GM23338 (cell line): ENCODE data around the gene KRT2. TPM values are rescaled to one million over a fixed set of nuclear protein-coding genes. Genes with fewer than 3 reads are reported as not detected.

Source experiments
- ATAC-seq: fragments of 200-7000 bp; cut with Tn5 transposase; 3 replicates; pipeline ENCODE4 v1.9.1; 2020
- DNase-seq: peaks from one replicate; pipeline ENCODE4 v3.0.0-alpha.2; 2015; ENCODE audit warnings: low spot score
- H2AFZ ChIP-seq: fragments of 200-600 bp; sonication (generic); 2 replicates; pipeline ENCODE4 v1.8.0; 2016; ENCODE audit warnings: antibody characterized with exemption, mild to moderate bottlenecking, moderate library complexity
- H3F3A ChIP-seq: fragments of 200-600 bp; sonication (generic); replicated peaks from 2 replicates; pipeline ENCODE4 v1.8.0; 2017; ENCODE audit warnings: antibody characterized with exemption, mixed run types, low read depth
- H3K27ac ChIP-seq: fragments of 200-600 bp; sonication (generic); 2 replicates; pipeline ENCODE4 v1.6.1; 2016; ENCODE audit warnings: low read depth
- H3K27me3 ChIP-seq: fragments of 200-600 bp; sonication (generic); 2 replicates; pipeline ENCODE4 v1.8.0; 2016; ENCODE audit warnings: mild to moderate bottlenecking, mixed run types, moderate library complexity; ENCODE audit not compliant: insufficient read depth
- H3K36me3 ChIP-seq: fragments of 200-600 bp; sonication (generic); 2 replicates; pipeline ENCODE4 v1.8.0; 2016; ENCODE audit warnings: mild to moderate bottlenecking; ENCODE audit not compliant: insufficient read depth
- H3K4me1 ChIP-seq: fragments of 200-600 bp; sonication (generic); 2 replicates; pipeline ENCODE4 v1.8.0; 2016; ENCODE audit warnings: mild to moderate bottlenecking, moderate library complexity; ENCODE audit not compliant: insufficient read depth
- H3K4me2 ChIP-seq: fragments of 200-600 bp; sonication (generic); 2 replicates; pipeline ENCODE4 v1.7.1; 2017; ENCODE audit warnings: mixed run types
- H3K4me3 ChIP-seq: fragments of 200-600 bp; sonication (generic); 2 replicates; pipeline ENCODE4 v1.6.1; 2016; ENCODE audit warnings: mixed run types
- H3K79me2 ChIP-seq: fragments of 200-600 bp; sonication (generic); replicated peaks from 2 replicates; pipeline ENCODE4 v1.8.0; 2017; ENCODE audit warnings: mild to moderate bottlenecking; ENCODE audit not compliant: insufficient read depth
- H3K9me2 ChIP-seq: fragments of 200-600 bp; sonication (generic); 2 replicates; pipeline ENCODE4 v1.8.0; 2017; ENCODE audit not compliant: insufficient read depth
- H4K20me1 ChIP-seq: fragments of 200-600 bp; sonication (generic); replicated peaks from 2 replicates; pipeline ENCODE4 v1.8.0; 2017; ENCODE audit warnings: mild to moderate bottlenecking; ENCODE audit not compliant: insufficient read depth
- H3K27ac Mint-ChIP-seq: 2 replicates; pipeline ENCODE4 v1.8.0; 2020; ENCODE audit warnings: inconsistent platforms, mild to moderate bottlenecking, moderate library complexity, mixed read lengths
- H3K27me3 Mint-ChIP-seq: 3 replicates; pipeline ENCODE4 v1.8.0; 2022; ENCODE audit warnings: low read depth, mild to moderate bottlenecking, moderate library complexity, mixed read lengths, inconsistent platforms; ENCODE audit not compliant: insufficient read depth, poor library complexity
- H3K36me3 Mint-ChIP-seq: 3 replicates; pipeline ENCODE4 v1.8.0; 2021; ENCODE audit warnings: low read depth, mild to moderate bottlenecking, inconsistent platforms, moderate library complexity, mixed read lengths
- H3K4me1 Mint-ChIP-seq: 3 replicates; pipeline ENCODE4 v1.8.0; 2020; ENCODE audit warnings: mild to moderate bottlenecking, inconsistent platforms, mixed read lengths
- H3K4me3 Mint-ChIP-seq: 3 replicates; pipeline ENCODE4 v1.8.0; 2021; ENCODE audit warnings: moderate library complexity, mild to moderate bottlenecking, inconsistent platforms, mixed read lengths
- H3K9me3 Mint-ChIP-seq: 3 replicates; pipeline ENCODE4 v1.8.0; 2020; ENCODE audit warnings: moderate library complexity, mild to moderate bottlenecking, inconsistent platforms, mixed read lengths
- CREB1 ChIP-seq: fragments of 250-450 bp; sonication (Bioruptor Pico); IDR thresholded peaks from 2 replicates; pipeline ENCODE4 v1.5.0; 2020; ENCODE audit warnings: low read depth, mild to moderate bottlenecking, moderate library complexity
- CTCF ChIP-seq, 2 experiments: fragments of 200-600 bp in 1 of 2; sonication (generic) in 1 of 2; conservative IDR thresholded peaks; 2 replicates each; pipeline versions ENCODE4 v1.5.1 to v1.6.1; 2016 to 2017; ENCODE audit warnings: antibody characterized with exemption in 2 of 2, low read depth in 2 of 2, mild to moderate bottlenecking in 2 of 2, moderate library complexity in 1 of 2
- ETS1 ChIP-seq: IDR thresholded peaks from 2 replicates; pipeline ENCODE4 v1.6.1; 2016; ENCODE audit warnings: antibody characterized with exemption
- JUNB ChIP-seq: IDR thresholded peaks from one replicate; pipeline ENCODE4 v1.6.1; 2016; ENCODE audit warnings: antibody characterized with exemption; ENCODE audit not compliant: unreplicated experiment
- NANOG ChIP-seq: IDR thresholded peaks from 2 replicates; pipeline ENCODE4 v1.6.1; 2016; ENCODE audit warnings: antibody characterized with exemption, borderline replicate concordance
- POLR2AphosphoS5 ChIP-seq: IDR thresholded peaks from 2 replicates; pipeline ENCODE4 v1.6.1; 2016; ENCODE audit warnings: antibody characterized with exemption, low read depth
- REST ChIP-seq: IDR thresholded peaks from one replicate; pipeline ENCODE4 v1.6.1; 2018; ENCODE audit warnings: antibody characterized with exemption; ENCODE audit not compliant: unreplicated experiment
- STAT1 ChIP-seq: IDR thresholded peaks from one replicate; pipeline ENCODE4 v1.6.1; 2016; ENCODE audit warnings: antibody characterized with exemption; ENCODE audit not compliant: unreplicated experiment
- ZNF114 ChIP-seq: fragments of 250-450 bp; sonication (Bioruptor Pico); IDR thresholded peaks from 2 replicates; pipeline ENCODE4 v1.5.0; 2020; ENCODE audit warnings: mild to moderate bottlenecking, moderate library complexity
- ZNF331 ChIP-seq: fragments of 250-450 bp; sonication (Bioruptor Pico); IDR thresholded peaks from 2 replicates; pipeline ENCODE4 v1.5.0; 2020; ENCODE audit warnings: low read depth, mild to moderate bottlenecking, moderate library complexity
- polyA plus RNA-seq: library from polyadenylated mRNA; unstranded; fragments of >200 nt; fragmentation: Nextera tagmentation; extraction: Ambion mirVana; gene quantifications from 2 replicates; pipeline ENCODE4 v1.2.1, GENCODE V29; 2016
- total RNA-seq: library from RNA; depleted of rRNA; stranded (reverse); fragments of >200 nt; shearing (Covaris generic); gene quantifications from 2 replicates; pipeline ENCODE4 v1.2.3, GENCODE V29; 2014

The KRT2 gene
- total and polyA plus RNA-seq, 2 experiments from 2014 or later: not detected

- Histone ChIP-seq H3K36me3 (no peaks in the 10 kb centered on the region), H3K4me1 (peaks cover 7% of the 10 kb centered on the region; the same call in 1 of the 2 replicates), H3K27me3 (no peaks in the 10 kb centered on the region), H3K4me2 (no peak overlapping the region), H3K27ac (no peak overlapping the region), H4K20me1 (no peaks in the 10 kb centered on the region), H3F3A (no peaks in the 10 kb centered on the region), H3K79me2 (no peaks in the 10 kb centered on the region), H3K9me2 (no peaks in the 10 kb centered on the region), H3K4me3 (no peak overlapping the region), H2AFZ (no peak overlapping the region)
- Mint-ChIP-seq H3K27me3 (peaks cover 6% of the 10 kb centered on the region), H3K9me3 (no peaks in the 10 kb centered on the region), H3K27ac (no peak overlapping the region; the same call in 1 of the 2 replicates), H3K36me3 (no peaks in the 10 kb centered on the region), H3K4me1 (peaks cover 12% of the 10 kb centered on the region), H3K4me3 (no peak overlapping the region)
- no peak for DNase-seq
- TF ChIP-seq ZNF114: no peak
- TF ChIP-seq ETS1: no peak
- TF ChIP-seq CTCF (conservative IDR thresholded peaks at IDR 0.05; ENCODE audit: low read depth in 2 of 2): no peak
- TF ChIP-seq CREB1 (CRISPR knock-in tag): no peak
- TF ChIP-seq JUNB: no peak
- no peak for TF ChIP-seq REST
- TF ChIP-seq NANOG: no peak
- no peak for TF ChIP-seq POLR2AphosphoS5
- no peak for TF ChIP-seq ZNF331 (CRISPR knock-in tag)
- TF ChIP-seq STAT1: no peak
- ATAC-seq: no peak
These were observed 49.3 kb upstream of the KRT2 start for GRCh38 chr12:52701281-52701680.

- Histone ChIP-seq H3K4me2 (no peak overlapping the region), H3K4me1 (peaks cover 7% of the 10 kb centered on the region; the same call in 1 of the 2 replicates), H3K27me3 (no peaks in the 10 kb centered on the region), H3K36me3 (no peaks in the 10 kb centered on the region), H3F3A (no peaks in the 10 kb centered on the region), H3K4me3 (no peak overlapping the region), H3K9me2 (no peaks in the 10 kb centered on the region), H2AFZ (no peak overlapping the region), H4K20me1 (no peaks in the 10 kb centered on the region), H3K27ac (no peak overlapping the region), H3K79me2 (no peaks in the 10 kb centered on the region)
- no peaks in the 10 kb centered on the region for H3K36me3 Mint-ChIP-seq
- DNase-seq: no peak
- no peak overlapping the region for H3K27ac Mint-ChIP-seq
- no peak for ATAC-seq
- H3K4me1 Mint-ChIP-seq: peaks cover 12% of the 10 kb centered on the region
- H3K27me3 Mint-ChIP-seq: peaks cover 4% of the 10 kb centered on the region
- H3K9me3 Mint-ChIP-seq: no peaks in the 10 kb centered on the region
- no peak overlapping the region for H3K4me3 Mint-ChIP-seq
- TF ChIP-seq CTCF (conservative IDR thresholded peaks at IDR 0.05; ENCODE audit: low read depth in 2 of 2): no peak
- TF ChIP-seq ZNF331 (CRISPR knock-in tag): no peak
- no peak for TF ChIP-seq STAT1
- no peak for TF ChIP-seq ETS1
These were observed 47.9 kb upstream of the KRT2 start for GRCh38 chr12:52699960-52700359.
